Body of pancreas (tissue), 4 donors: ENCODE data around the gene NACA2.

Experiments used
- POLR2A ChIP-seq, 3 donors: fragments of 450-650 bp; IDR thresholded peaks; one replicate each; pipeline ENCODE4 v1.6.1; 2016; ENCODE audit warnings: antibody characterized with exemption in 3 of 3, mild to moderate bottlenecking in 2 of 3
- TF ChIP-seq, protein P1 (sequence below), 7 experiments: fragments of 450-650 bp in 4 of 7; fragments of 200-600 bp in 3 of 7; sonication (generic) in 3 of 7; IDR thresholded peaks; one replicate each; pipeline ENCODE4 v1.5.1; 2016 to 2019; ENCODE audit warnings: antibody characterized with exemption in 7 of 7

DNA sequence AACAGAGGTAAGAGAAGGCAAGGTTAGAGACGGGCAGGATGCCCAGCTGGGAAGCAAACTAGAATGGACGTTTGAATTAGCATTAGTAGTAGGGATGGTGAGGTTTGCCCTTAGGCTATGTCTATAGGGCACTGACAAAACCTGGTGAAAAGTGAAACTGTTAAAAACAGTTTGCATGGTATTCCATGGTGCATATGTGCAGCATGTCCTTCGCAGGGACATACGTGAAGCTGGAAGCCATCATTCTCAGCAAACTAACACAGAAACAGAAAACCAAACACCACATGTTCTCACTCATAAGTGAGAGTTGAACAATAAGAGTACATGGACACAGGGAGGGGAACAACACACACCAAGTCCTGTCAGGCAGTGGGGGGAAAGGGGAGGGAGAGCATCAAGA lies 25.8 kb downstream of the NACA2 start:
- TF ChIP-seq, protein P1, sequence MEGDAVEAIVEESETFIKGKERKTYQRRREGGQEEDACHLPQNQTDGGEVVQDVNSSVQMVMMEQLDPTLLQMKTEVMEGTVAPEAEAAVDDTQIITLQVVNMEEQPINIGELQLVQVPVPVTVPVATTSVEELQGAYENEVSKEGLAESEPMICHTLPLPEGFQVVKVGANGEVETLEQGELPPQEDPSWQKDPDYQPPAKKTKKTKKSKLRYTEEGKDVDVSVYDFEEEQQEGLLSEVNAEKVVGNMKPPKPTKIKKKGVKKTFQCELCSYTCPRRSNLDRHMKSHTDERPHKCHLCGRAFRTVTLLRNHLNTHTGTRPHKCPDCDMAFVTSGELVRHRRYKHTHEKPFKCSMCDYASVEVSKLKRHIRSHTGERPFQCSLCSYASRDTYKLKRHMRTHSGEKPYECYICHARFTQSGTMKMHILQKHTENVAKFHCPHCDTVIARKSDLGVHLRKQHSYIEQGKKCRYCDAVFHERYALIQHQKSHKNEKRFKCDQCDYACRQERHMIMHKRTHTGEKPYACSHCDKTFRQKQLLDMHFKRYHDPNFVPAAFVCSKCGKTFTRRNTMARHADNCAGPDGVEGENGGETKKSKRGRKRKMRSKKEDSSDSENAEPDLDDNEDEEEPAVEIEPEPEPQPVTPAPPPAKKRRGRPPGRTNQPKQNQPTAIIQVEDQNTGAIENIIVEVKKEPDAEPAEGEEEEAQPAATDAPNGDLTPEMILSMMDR (IDR thresholded peaks at IDR 0.05): no peak
- TF ChIP-seq POLR2A (IDR thresholded peaks at IDR 0.05): no peak
